Measurements from ENCODE around the gene TSPAN1.

The TSPAN1 gene

GRCh38 chr1:46174448-46175231 is at the start of gene TSPAN1:
Gene TSPAN1, plus strand, starts transcription at chr1:46175087. Its CDS starts 6,021 bp downstream, at chr1:46181108.
- TF ChIP-seq CTCF (IDR thresholded peaks at IDR 0.05; ENCODE audit: low read depth, low read length), result no peak
- no peak for DNase-seq (ENCODE audit: extremely low read depth, low read depth)

GRCh38 chr1:46128344-46128743 is 46.5 kb upstream of the TSPAN1 start:
- no peak for DNase-seq (ENCODE audit: extremely low read depth, low read depth)
- TF ChIP-seq CTCF (IDR thresholded peaks at IDR 0.05; ENCODE audit: low read depth, low read length), result no peak

- no peak for DNase-seq (ENCODE audit: extremely low read depth, low read depth)
- no peak for TF ChIP-seq CTCF (IDR thresholded peaks at IDR 0.05; ENCODE audit: low read depth, low read length)
Observed at GRCh38 chr1:46130121-46130520, 44.8 kb upstream of the TSPAN1 start.

- no peak for TF ChIP-seq CTCF (IDR thresholded peaks at IDR 0.05; ENCODE audit: low read depth, low read length)
- DNase-seq (ENCODE audit: extremely low read depth, low read depth), result no peak
Observed at GRCh38 chr1:46130606-46131005, 44.3 kb upstream of the TSPAN1 start.

- DNase-seq (ENCODE audit: extremely low read depth, low read depth), result no peak
- TF ChIP-seq CTCF (IDR thresholded peaks at IDR 0.05; ENCODE audit: low read depth, low read length), result no peak
Observed at GRCh38 chr1:46131093-46131492, 43.8 kb upstream of the TSPAN1 start.

GRCh38 chr1:46131712-46132528 is 43.0 kb upstream of the TSPAN1 start:
- no peak for DNase-seq (ENCODE audit: extremely low read depth, low read depth)
- no peak; the same call in 1 of the 2 replicates for TF ChIP-seq CTCF (IDR thresholded peaks at IDR 0.05; ENCODE audit: low read depth, low read length)
